Stimulated activated CD8-positive, alpha-beta memory T cell treated with anti-CD3 and anti-CD28 coated beads, Interleukin-7, amount 100 ng/mL, for 48 hours (primary cell): Measurements from ENCODE around the gene PPP2R5C.
"Not testable (repeated sequence)": the region's sequence is repeated elsewhere in the genome, so short reads cannot be mapped to it uniquely, and the experiment has no call there.

Experiments
- DNase-seq, 2 donors: peaks; one replicate each; pipeline ENCODE4 v3.0.0-alpha.2; 2020; ENCODE audit warnings: low read depth in 1 of 2; ENCODE audit errors: extremely low read depth in 1 of 2

Gene PPP2R5C

DNA sequence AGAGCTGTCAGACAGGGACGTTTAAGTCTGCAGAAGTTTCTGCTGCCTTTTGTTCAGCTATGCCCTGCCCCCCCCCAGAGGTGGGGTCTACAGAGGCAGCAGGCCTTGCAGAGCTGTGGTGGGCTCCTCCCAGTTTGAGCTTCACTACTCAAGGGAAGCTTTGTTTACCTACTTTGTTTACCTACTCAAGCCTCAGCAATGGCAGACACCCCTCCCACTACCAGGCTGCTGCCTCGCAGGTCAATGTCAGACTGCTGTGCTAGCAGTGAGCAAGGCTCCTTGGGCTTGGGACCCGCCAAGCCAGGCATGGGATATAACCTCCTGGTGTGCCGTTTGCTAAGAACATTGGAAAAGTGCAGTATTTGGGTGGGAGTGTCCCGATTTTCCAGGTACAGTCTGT lies 11.8 kb upstream of the PPP2R5C start:
- not testable (repeated sequence) for DNase-seq

DNA sequence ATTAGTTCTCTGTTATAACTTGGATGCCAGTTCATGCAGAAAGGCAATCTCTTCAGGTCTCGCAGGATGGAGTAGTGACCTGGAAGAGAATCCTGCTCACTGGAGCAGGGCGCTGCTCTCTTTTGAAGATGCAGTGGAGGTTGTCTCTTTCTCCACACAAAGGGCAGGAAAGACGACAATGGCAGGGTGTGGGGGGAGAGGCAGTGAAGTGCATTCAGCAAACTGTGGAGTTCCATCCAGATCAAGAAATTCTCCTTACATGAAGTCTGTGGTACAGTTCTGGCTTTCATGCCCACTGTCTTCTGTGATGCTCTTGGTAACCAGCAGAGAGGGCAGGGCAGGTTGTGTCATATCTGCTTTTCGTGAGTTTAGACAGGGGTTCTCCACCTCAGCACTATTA lies 6.6 kb upstream of the PPP2R5C start:
- DNase-seq: no peak

DNA sequence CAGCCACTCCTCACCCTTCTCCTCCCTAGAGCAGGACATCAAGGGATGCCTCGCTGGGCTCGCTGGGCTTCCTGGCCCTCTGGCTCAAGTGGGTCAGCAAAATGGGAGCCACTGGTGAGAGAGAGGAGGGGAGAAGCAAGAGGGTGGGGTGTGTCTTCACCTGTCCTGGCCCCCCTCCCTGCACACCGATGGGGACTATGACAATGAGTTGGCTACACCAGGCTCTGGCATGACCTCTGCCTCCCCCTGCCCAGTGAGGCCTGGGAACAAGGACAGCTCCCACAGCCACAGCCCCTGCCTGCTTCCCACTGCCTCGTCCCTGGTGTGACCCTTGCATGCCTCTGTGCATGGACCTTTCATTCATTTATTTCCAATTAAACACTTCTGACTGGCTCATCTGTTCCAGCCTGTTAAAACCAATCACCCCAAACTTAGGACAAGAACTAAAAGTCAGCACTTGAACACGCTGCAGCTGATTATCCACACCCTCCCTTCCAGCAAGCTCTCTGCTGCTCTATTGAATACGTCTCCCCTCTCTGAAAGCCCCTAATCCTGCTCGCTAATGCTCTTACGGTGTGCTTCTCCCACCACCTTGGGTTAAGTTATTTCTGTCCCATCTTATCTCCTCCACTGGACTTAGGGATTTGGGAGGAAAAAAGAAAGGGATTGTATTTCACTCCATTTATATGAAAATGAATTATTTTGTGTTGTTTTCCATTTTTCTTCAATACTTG lies 5.8 kb upstream of the PPP2R5C start:
- DNase-seq: no peak

DNA sequence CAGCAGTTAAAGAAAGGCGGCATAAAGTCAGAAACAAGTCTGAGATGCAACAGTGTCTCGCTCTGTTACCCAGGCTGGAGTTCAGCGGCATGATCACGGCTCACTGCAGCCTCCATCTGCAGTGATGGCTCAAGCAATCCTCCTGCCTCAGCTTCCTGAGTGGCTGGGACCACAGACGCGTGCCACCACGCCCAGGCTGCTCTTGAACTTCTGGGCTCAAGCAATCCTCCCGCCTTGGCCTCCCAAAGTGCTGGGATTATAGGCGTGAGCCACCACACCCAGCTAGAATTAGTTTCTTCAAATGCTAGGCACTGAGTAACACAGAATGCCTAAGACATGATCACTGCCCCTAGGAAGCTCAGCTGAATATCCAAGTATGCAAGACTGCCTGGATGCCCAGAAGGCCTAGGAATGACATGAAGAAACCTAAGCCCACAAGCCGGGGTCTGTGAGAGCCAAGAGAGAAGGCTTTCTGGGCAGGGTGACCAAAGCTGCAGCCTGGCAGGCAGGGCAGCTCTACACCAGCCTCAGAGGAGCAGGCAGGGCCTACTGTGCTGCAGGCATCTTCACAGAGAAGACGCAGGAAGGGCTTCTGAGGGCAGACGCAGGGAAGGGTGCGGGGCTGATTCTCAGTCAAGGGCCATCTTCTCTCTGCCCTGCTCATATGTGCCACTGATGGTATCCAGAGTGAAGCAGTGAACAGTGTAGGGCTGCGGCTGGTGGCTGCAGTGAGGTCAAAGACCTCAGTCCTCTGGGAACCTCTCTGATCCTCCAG lies 4.3 kb upstream of the PPP2R5C start:
- no peak for DNase-seq

DNA sequence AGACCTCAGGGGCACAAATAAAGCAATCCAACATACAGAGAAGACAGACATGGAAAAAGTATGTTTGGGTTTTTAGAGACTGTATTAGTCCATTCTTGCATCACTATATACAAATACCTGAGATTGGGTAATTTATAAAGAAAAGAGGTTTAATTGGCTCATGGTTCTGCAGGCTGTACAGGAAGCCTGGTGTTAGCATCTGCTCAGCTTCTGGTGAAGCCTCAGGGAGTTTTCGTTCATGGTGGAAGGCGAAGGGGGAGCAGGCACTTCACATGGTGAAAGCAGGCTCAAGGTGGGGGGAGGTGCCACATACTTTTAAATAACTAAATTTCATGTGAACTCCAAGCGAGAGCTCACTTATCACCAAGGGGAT lies 3.7 kb upstream of the PPP2R5C start:
- DNase-seq: no peak

DNA sequence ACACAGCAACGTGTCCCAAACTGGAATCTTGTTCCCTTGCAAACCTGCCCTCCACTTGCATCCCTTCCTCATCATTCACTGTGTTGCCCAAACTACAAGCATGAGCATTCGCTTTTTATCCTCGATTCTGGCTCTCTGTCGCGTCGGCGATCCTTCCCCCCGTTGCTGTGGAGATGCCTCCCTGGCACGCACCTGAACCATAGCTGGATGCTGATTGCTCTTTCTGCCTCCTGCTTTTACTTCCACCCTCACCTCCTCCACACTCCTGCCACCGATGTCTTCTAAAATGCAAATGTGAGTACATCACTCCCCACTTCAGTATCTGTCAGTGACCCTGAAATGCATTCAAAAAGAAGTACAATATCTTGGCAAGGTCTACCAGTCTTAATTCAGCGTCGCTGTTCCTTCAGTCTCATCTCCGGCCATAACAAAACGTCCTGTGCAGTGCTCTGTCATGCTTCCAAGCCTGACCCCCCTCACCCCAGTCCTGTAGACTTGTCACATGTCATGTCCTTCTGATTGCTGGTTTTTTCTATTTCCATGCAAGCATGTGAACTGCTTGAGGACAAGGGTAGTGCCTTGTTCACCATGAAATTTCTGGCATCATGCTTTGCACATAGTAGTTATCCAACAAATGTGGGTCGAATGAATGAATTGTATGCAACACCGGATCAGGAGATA lies 2.5 kb upstream of the PPP2R5C start:
- no peak for DNase-seq

DNA sequence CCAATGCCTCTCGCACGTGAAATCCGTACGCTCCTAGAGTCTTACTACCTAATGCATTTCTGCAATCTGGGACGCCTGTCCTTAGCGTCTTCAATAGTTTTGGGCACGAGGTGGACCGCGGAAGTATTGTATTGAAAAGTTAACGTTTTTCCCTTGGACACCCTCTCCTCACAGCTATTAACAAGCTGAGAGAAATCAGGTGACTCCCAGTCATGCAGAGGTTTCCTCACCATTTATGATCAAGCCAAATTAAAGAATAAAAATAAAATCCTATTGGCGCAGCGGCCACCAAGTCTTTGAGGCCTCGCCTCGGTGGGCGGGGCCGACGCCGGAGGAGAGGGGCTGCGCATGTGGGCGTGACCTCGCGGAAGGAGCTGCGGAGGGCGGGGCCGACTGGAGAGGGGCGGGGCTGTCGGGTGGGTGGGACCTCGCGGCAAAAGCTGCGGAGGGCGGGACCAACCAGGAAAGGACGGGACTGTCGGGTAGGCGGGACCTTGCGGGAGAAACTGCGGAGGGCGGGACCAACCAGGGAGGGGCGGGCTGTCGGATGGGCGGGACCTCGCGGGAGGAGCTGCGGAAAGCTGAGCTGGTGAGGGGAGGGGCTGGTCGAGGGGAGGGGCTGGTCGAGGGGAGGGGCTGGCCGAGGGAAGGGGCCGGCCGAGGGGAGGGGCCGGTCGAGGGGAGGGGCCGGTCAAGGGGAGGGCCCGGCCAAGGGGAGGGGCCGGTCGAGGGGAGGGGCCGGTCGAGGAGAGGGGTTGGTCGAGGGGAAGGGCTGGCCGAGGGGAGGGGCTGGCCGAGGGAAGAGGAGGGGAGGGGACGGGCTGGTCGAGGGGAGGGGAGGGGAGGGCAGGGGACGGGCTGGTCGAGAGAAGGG lies 1.1 kb upstream of the PPP2R5C start:
- peak; percentile 91 to 95 for DNase-seq

DNA sequence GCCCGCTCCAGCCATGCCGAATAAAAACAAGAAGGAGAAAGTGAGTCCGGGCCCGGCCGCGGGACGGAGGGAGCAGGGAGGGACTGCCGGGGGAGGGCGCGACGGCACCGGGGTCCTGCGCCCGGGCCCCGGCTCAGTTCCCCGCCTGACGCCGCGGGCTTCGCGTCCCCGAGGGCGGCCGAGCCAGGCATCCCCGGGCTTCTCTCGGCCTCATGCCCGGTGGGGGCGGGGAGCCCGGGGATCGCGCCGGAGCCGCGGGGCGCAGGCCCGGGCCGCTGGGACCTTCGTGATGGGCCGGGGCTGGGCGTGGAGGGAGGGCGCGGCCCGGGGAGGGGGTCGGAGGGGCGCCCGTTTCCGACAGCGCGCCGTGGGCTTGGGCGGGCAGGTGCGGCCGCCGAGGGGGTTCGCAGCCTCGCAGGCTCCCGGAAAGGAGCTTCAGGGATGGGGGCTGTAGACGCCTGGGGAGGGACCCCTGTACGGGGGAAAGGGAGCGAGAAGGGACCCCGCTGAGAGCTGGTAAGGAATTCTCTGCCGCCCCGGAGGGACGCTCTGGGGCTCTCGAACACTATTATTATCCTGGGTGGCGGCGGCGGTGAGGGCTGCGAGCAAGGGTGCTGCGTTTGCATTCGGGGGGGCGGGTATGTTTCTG lies 496 bp downstream of the PPP2R5C start:
- no peak for DNase-seq

DNA sequence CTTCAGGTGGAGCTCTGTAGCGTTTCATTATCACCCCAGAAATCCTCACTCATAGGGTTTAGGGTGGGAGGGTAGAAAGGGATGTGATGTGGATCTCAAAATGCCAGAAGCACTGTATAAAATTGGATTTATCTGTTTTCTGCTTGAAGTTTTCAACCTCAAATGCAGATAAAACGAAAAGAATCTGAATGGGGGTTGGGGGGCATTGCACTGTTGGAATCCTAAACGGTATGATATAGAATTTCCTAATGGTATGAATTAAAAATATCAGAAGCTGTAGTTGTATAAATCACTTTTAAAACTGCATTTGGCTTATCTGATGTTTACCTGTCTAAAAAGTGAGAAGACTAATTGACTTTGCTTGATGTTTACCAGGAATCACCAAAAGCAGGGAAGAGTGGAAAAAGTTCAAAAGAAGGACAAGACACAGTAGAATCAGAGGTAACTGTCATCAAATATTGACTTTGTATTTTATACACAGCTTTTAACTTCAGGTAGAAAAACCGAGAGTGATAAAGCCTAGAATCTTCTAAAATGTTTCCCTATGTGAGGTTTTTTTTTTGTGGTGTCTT lies 1.1 kb downstream of the PPP2R5C start:
- DNase-seq: no peak

DNA sequence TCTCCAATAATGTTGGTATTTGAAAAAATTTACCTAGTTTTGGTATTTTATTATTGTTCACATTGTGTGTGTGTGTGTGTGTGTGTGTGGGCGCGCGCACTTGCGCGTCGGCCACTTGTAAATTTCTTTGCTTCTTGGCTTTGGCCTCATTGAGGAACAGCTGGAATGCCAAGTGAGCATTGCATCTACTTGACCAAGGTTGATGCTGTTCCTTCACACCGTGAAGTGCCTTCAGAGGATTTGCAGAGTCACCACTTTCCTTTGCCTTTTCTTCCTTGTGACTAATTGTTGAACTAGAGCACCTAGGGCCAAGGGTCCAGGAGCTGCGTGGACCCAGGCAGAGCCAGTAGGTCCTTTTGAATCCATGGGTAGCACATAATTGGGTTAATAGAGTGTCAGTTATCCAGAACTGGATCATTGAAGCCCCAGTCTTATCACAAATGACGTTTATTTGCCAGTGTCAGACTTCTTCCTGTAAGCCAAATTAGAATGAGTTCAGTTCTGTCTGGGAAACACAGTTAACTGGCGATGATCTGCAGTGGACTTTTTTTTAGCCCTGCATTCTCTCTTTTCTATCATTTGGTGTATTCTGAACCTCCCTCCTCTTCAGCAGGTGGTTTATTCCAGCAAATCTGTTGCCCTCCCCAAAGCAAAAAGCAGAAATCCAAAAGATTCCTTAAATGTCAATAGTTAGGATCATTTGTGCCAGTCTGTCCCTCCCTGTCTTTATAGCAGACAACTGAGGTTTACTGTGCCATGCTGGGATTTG lies 2.6 kb downstream of the PPP2R5C start:
- DNase-seq: no peak

DNA sequence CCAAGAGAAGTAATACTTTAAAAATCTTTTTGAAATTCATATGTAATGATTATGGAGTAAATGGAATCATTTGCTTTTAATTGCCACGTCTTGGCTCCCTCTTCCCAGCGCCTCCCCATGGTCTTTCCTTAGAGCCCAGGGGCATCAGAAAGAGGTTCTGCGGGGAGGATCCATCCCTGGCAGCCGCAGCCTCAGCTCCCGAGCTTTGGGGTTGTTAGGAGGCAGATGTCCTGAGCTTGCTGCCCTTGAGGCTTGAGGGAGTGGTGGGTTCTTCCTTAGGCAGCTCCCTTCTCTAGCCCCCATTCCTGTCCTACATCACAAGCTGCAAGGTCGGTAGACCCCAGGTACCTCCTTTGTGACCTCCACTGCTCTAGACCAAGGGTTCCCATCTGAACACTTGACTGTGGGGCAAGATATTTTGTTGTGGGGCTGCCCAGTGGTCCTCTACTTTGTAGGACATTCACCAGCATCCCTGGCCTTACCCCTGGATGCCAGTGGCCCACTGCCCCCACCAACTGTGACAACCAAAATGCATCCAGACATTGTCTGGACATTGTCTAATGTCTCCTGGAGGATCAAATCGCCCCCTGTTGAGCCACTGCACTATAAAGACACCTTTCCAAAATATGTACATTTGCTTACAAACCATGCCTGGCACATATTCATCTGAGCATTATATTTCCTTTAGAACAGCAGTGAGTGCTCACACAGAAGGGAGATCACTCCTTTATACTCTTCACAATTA lies 6.3 kb downstream of the PPP2R5C start:
- no peak for DNase-seq

DNA sequence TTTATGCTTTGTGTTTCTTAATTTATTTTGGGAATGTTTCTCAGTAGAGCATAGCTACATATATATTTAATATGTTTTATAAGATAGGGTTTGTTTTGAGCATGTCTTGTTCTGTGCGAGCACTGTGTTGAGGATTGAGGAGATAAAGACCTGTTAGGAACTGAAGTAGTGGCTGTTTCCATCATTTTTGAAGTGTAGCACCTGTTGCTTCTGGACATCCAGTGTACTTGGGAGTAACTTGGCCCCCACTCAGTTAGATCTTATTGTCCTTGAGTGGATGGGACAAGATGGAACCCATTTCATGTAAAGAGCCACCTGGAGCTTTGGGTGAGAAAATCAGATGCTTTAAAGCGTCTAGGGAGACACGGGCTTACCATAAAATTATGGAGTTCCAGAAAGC lies 8.7 kb downstream of the PPP2R5C start:
- DNase-seq: no peak

DNA sequence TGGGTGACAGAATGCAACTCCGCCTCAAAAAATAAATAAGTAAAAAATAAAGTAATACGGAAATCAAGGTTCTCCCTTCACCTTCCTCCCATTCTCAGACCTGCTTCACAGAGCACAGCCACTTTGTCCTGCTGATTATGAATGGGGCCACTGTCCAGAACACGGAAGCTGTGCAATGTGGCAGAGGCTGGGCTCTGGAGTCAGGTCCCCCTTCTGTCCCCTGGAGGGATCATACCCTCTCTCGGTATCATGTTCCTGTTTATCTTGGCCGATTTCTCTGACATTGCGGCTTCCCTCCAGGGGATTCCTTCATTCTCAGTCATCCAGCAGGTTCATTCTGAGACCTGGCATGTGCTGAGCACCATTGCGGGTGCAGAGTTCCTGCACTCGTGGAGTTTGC lies 11.3 kb downstream of the PPP2R5C start:
- no peak for DNase-seq

DNA sequence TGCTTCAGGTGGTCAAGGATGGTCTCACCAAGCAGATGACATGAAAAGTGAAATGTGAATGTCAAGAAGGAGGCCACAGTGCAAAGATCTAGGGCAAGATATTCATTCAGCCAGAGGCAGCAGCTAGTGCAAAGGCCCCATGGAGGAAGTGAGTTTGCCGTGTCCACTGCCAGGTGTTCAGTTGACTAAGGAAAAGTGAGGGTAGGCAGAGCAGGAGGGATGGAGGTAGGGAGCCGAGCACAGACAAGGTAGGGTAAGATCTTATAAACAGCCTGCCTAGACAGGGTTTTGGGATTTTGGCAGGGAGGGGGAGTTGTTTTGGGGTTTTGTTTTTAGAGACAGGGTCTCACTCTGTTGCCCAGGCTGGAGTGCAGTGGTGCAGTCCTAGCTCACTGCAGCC lies 11.9 kb downstream of the PPP2R5C start:
- no peak for DNase-seq

DNA sequence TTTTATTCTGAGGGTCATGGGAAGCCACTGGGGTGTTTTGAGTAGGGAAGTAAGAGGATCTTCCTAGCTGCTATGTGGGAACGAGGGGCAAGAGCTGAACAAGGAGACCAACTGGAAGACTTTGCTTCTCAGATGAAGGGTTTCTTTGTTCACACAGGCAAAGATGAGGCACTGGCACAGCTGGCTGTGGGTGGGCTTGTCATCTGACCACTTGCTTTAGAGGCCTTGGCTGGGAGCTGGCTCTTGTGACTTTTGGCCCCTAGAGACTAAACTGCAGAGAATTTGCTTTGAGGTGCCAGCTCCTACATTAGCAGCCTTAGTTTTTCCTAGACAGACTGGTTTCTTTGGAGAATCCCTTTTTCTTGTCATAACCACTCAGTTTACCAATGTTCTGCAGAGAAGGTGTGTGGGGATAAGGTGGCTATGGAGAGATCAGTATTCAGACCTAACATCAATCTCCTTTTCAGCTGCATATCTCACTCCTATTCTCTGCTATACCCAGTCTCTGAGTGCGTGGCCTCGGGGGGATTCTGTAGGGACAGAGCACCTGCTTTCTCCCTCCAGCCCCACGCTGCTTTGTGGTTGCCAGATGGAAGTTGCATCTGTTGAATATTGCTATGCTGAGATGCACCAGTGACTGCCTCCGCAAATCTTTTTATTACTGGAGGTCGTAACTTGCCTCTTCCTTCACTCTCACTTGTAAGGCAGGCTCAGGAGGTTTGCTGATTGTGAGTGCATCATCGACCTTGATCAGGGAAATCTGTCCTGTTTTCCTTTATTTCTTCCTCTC lies 12.7 kb downstream of the PPP2R5C start:
- DNase-seq: no peak

DNA sequence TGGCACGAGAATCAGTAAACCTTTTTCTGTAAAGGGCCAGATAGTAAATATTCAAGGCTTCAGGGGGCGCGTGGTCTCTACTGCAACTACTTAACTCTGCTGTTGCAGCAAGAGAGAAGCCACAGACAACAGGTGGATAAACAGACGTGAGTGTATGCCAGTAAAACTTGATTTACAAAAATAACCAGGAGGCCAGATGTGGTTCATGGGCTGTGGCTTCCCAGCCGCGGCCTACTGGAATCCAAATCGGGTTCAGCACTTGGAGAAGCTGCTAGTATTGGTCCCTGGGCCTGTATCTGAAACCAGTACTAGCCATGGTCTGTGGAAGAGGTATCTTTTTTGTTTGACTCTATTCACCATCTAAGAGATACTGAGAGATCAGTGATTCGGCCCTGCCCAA lies 13.3 kb downstream of the PPP2R5C start:
- no peak for DNase-seq

DNA sequence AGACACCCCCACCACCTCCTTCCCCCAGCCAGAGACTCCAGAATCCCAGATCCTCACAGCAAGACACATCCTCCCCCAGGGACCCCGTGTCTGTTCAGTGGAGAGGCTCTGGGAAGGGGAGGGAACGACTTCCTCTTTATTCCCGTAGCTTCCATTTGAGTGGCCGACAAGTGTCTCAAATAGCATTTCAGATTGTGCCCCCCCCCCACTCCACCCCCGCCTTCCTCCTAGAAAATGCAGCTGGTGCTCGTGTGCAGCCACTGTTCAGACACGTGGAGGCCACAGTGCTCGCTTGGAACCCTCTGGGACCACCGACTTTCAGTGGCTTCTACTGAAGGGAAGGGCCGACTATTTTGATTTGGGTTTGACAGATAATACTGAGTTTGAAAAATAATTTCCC lies 14.3 kb downstream of the PPP2R5C start:
- no peak for DNase-seq

DNA sequence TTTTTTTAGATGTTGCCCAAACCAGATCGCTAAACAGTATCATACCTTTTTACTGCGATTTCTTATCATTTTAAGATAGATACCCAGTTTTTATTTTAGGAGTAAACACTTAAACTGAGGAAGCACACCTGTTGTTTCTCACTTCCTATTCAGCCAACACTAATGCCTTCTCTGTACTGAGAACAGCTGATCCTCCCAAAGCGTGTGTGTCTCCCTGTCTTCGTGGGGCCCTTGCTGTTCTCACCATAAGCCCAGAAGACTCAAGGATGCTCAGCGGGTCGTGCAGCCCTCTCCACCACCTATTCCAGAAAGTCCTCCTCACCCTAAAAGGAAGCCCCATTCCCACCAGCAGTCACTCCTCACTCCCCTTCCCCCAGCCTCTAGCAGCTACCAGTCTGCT lies 14.8 kb downstream of the PPP2R5C start:
- DNase-seq: no peak
